Regular cardiac myocyte (primary cell): ENCODE results near the gene SHC1. TPM values are rescaled to one million over a fixed set of nuclear protein-coding genes. Genes with fewer than 3 reads are reported as not detected.

Experiments used
- total RNA-seq: library from RNA; depleted of rRNA; stranded (reverse); fragments of >200 nt; gene quantifications from 2 replicates; pipeline ENCODE4 v1.2.3, GENCODE V29; 2014

The SHC1 gene
- 176 and 223 TPM in 2 replicates for total RNA-seq

GRCh38 chr1:154970631-154971340 is at the start of gene SHC1:
Gene SHC1 (minus strand): TSS chr1:154970747. CDS start chr1:154970526, 221 bp downstream.

GRCh38 chr1:155002464-155003226 is 32.1 kb upstream of the SHC1 start, which contains the start of gene ZBTB7B:
Gene ZBTB7B (plus strand): TSS chr1:155002802. CDS start chr1:155014661, 11,859 bp downstream.

GRCh38 chr1:154993572-154994268 is 23.2 kb upstream of the SHC1 start, which contains the start of gene LENEP:
Gene LENEP (plus strand): TSS chr1:154993586. CDS start chr1:154993608, 22 bp downstream.

GRCh38 chr1:154982897-154983648 is 12.5 kb upstream of the SHC1 start, which contains the start of gene FLAD1:
Gene FLAD1 (plus strand): TSS chr1:154983344. CDS start chr1:154983695, 351 bp downstream.

GRCh38 chr1:154974102-154974807 is 3.7 kb upstream of the SHC1 start, which contains the start of gene CKS1B:
Gene CKS1B (plus strand): TSS chr1:154974681. CDS start chr1:154974746, 65 bp downstream.

GRCh38 chr1:154961207-154962155 is 9.1 kb downstream of the SHC1 start, which contains the start of gene PYGO2:
Gene PYGO2 (minus strand): TSS chr1:154961782. CDS start chr1:154961576, 206 bp downstream.

GRCh38 chr1:154955718-154956543 is 14.6 kb downstream of the SHC1 start, which contains the start of gene PBXIP1:
Gene PBXIP1 (minus strand): TSS chr1:154956099. CDS start chr1:154953721, 2,378 bp downstream.

GRCh38 chr1:154936555-154937084 is 33.9 kb downstream of the SHC1 start, which contains the start of gene PMVK:
Gene PMVK (minus strand): TSS chr1:154936719. CDS start chr1:154936685, 34 bp downstream.

Other genes with a start within 250 kb of the SHC1 start
- under 0.01 and 0.28 TPM in 2 replicates for gene KCNN3, start 100.5 kb downstream of the SHC1 start, total RNA-seq
- 6.5 and 13.2 TPM in 2 replicates for gene PMVK, start 34.0 kb downstream of the SHC1 start, total RNA-seq
- 27.6 and 109 TPM in 2 replicates for gene PBXIP1, start 14.6 kb downstream of the SHC1 start, total RNA-seq
- 5.6 and 7.7 TPM in 2 replicates for gene PYGO2, start 9.0 kb downstream of the SHC1 start, total RNA-seq
- gene CKS1B, start 3.9 kb upstream of the SHC1 start, total RNA-seq, result 40.9 and 151 TPM in 2 replicates
- 17.8 and 27.4 TPM in 2 replicates for gene FLAD1, start 12.6 kb upstream of the SHC1 start, total RNA-seq
- 0.56 TPM in 1 of 2 replicates, not detected in the other for gene LENEP, start 22.8 kb upstream of the SHC1 start, total RNA-seq
- gene ZBTB7B, start 32.1 kb upstream of the SHC1 start, total RNA-seq, result 12.5 and 16.9 TPM in 2 replicates
- gene DCST2, start 63.0 kb upstream of the SHC1 start, total RNA-seq, result not detected in 2 replicates
- not detected in 2 replicates for gene DCST1, start 63.1 kb upstream of the SHC1 start, total RNA-seq
- 66.8 and 66.9 TPM in 2 replicates for gene ADAM15, start 80.6 kb upstream of the SHC1 start, total RNA-seq
- gene EFNA4, start 93.0 kb upstream of the SHC1 start, total RNA-seq, result 1.9 and 3.7 TPM in 2 replicates
- 0.77 and 3.1 TPM in 2 replicates for gene EFNA3, start 108.1 kb upstream of the SHC1 start, total RNA-seq
- gene EFNA1, start 157.1 kb upstream of the SHC1 start, total RNA-seq, result 0.19 and 1.4 TPM in 2 replicates
- gene SLC50A1, start 165.1 kb upstream of the SHC1 start, total RNA-seq, result 26.6 and 27.3 TPM in 2 replicates
- gene DPM3, start 169.8 kb upstream of the SHC1 start, total RNA-seq, result 27.6 and 28.0 TPM in 2 replicates
- gene KRTCAP2, start 202.6 kb upstream of the SHC1 start, total RNA-seq, result 138 TPM in 2 replicates
- 1.5 and 2.5 TPM in 2 replicates for gene TRIM46, start 203.1 kb upstream of the SHC1 start, total RNA-seq
- gene THBS3, start 237.2 kb upstream of the SHC1 start, total RNA-seq, result 7.9 and 14.4 TPM in 2 replicates
- gene MTX1, start 237.9 kb upstream of the SHC1 start, total RNA-seq, result 44.3 and 57.3 TPM in 2 replicates